ENCODE results near the gene SERINC2. TPM values are rescaled to one million over a fixed set of nuclear protein-coding genes. Genes with fewer than 3 reads are reported as not detected.

SERINC2 gene
- total RNA-seq, 1 donor from 2014 or later: 2.1 TPM

GRCh38 chr1:31437433-31438037, 24.5 kb downstream of the SERINC2 start:
- Histone ChIP-seq H3K27me3 (ENCODE audit: control insufficient read depth in 3 of 3, insufficient read depth in 3 of 3, low read length in 3 of 3) (peaks cover 0 to 3% (median 0%) of the 10 kb centered on the region in 3 donors), H3K9me3 (ENCODE audit: control insufficient read depth in 3 of 3, low read length in 3 of 3) (no peaks in the 10 kb centered on the region), H3K4me3 (ENCODE audit: low read length in 3 of 3) (no peak overlapping the region), H3K36me3 (ENCODE audit: control insufficient read depth in 3 of 3, insufficient read depth in 3 of 3, low read length in 3 of 3) (peaks cover 0 to 4% (median 0%) of the 10 kb centered on the region in 3 donors), H3K27ac (ENCODE audit: low read depth, low read length) (no peak overlapping the region), H3K4me1 (ENCODE audit: control insufficient read depth in 3 of 3, insufficient read depth in 3 of 3, low read length in 3 of 3) (peaks cover 0 to 14% (median 4%) of the 10 kb centered on the region in 3 donors), H3K9ac (ENCODE audit: low read depth in 1 of 3, low read length in 3 of 3) (no peak overlapping the region)

GRCh38 chr1:31439276-31439675, 26.3 kb downstream of the SERINC2 start:
- H3K36me3 ChIP-seq (ENCODE audit: control insufficient read depth in 3 of 3, insufficient read depth in 3 of 3, low read length in 3 of 3): no peaks in the 10 kb centered on the region
- H3K9me3 ChIP-seq (ENCODE audit: control insufficient read depth in 3 of 3, low read length in 3 of 3): no peaks in the 10 kb centered on the region
- H3K9ac ChIP-seq (ENCODE audit: low read depth in 1 of 3, low read length in 3 of 3): no peak overlapping the region
- no peak overlapping the region for H3K27ac ChIP-seq (ENCODE audit: low read depth, low read length)
- H3K27me3 ChIP-seq (ENCODE audit: control insufficient read depth in 3 of 3, insufficient read depth in 3 of 3, low read length in 3 of 3): peaks cover 0 to 3% (median 0%) of the 10 kb centered on the region in 3 donors
- H3K4me1 ChIP-seq (ENCODE audit: control insufficient read depth in 3 of 3, insufficient read depth in 3 of 3, low read length in 3 of 3): peaks cover 0 to 10% (median 4%) of the 10 kb centered on the region in 3 donors
- H3K4me3 ChIP-seq (ENCODE audit: low read length in 3 of 3): no peak overlapping the region

GRCh38 chr1:31441073-31441472, 28.1 kb downstream of the SERINC2 start:
- peaks cover 0 to 3% (median 0%) of the 10 kb centered on the region in 3 donors for H3K27me3 ChIP-seq (ENCODE audit: control insufficient read depth in 3 of 3, insufficient read depth in 3 of 3, low read length in 3 of 3)
- no peak overlapping the region for H3K9ac ChIP-seq (ENCODE audit: low read depth in 1 of 3, low read length in 3 of 3)
- H3K4me1 ChIP-seq (ENCODE audit: control insufficient read depth in 3 of 3, insufficient read depth in 3 of 3, low read length in 3 of 3): peaks cover 0 to 10% (median 4%) of the 10 kb centered on the region in 3 donors
- no peaks in the 10 kb centered on the region for H3K36me3 ChIP-seq (ENCODE audit: control insufficient read depth in 3 of 3, insufficient read depth in 3 of 3, low read length in 3 of 3)
- H3K4me3 ChIP-seq (ENCODE audit: low read length in 3 of 3): no peak overlapping the region
- no peaks in the 10 kb centered on the region for H3K9me3 ChIP-seq (ENCODE audit: control insufficient read depth in 3 of 3, low read length in 3 of 3)
- no peak overlapping the region for H3K27ac ChIP-seq (ENCODE audit: low read depth, low read length)

GRCh38 chr1:31441558-31441957, 28.5 kb downstream of the SERINC2 start:
- no peak overlapping the region for H3K27ac ChIP-seq (ENCODE audit: low read depth, low read length)
- H3K9me3 ChIP-seq (ENCODE audit: control insufficient read depth in 3 of 3, low read length in 3 of 3): no peaks in the 10 kb centered on the region
- peaks cover 0 to 10% (median 4%) of the 10 kb centered on the region in 3 donors for H3K4me1 ChIP-seq (ENCODE audit: control insufficient read depth in 3 of 3, insufficient read depth in 3 of 3, low read length in 3 of 3)

GRCh38 chr1:31441970-31442647, 29.1 kb downstream of the SERINC2 start:
- Histone ChIP-seq H3K4me3 (ENCODE audit: low read length in 3 of 3) (no peak overlapping the region), H3K9me3 (ENCODE audit: control insufficient read depth in 3 of 3, low read length in 3 of 3) (no peaks in the 10 kb centered on the region), H3K27ac (ENCODE audit: low read depth, low read length) (no peak overlapping the region), H3K9ac (ENCODE audit: low read depth in 1 of 3, low read length in 3 of 3) (no peak overlapping the region), H3K27me3 (ENCODE audit: control insufficient read depth in 3 of 3, insufficient read depth in 3 of 3, low read length in 3 of 3) (peaks cover 0 to 6% (median 0%) of the 10 kb centered on the region in 3 donors), H3K4me1 (ENCODE audit: control insufficient read depth in 3 of 3, insufficient read depth in 3 of 3, low read length in 3 of 3) (peaks cover 0 to 10% (median 4%) of the 10 kb centered on the region in 3 donors), H3K36me3 (ENCODE audit: control insufficient read depth in 3 of 3, insufficient read depth in 3 of 3, low read length in 3 of 3) (no peaks in the 10 kb centered on the region)

More at GRCh38 chr1:31441558-31441957, 28.5 kb downstream of the SERINC2 start:
- Histone ChIP-seq H3K27me3 (ENCODE audit: control insufficient read depth in 3 of 3, insufficient read depth in 3 of 3, low read length in 3 of 3) (peaks cover 0 to 3% (median 0%) of the 10 kb centered on the region in 3 donors), H3K4me3 (ENCODE audit: low read length in 3 of 3) (no peak overlapping the region), H3K36me3 (ENCODE audit: control insufficient read depth in 3 of 3, insufficient read depth in 3 of 3, low read length in 3 of 3) (no peaks in the 10 kb centered on the region), H3K9ac (ENCODE audit: low read depth in 1 of 3, low read length in 3 of 3) (no peak overlapping the region)

- Histone ChIP-seq H3K4me3 (ENCODE audit: low read length in 3 of 3) (no peak overlapping the region), H3K4me1 (ENCODE audit: control insufficient read depth in 3 of 3, insufficient read depth in 3 of 3, low read length in 3 of 3) (peaks cover 0 to 10% (median 4%) of the 10 kb centered on the region in 3 donors), H3K9ac (ENCODE audit: low read depth in 1 of 3, low read length in 3 of 3) (no peak overlapping the region), H3K27me3 (ENCODE audit: control insufficient read depth in 3 of 3, insufficient read depth in 3 of 3, low read length in 3 of 3) (peaks cover 0 to 4% (median 0%) of the 10 kb centered on the region in 3 donors), H3K9me3 (ENCODE audit: control insufficient read depth in 3 of 3, low read length in 3 of 3) (no peaks in the 10 kb centered on the region), H3K36me3 (ENCODE audit: control insufficient read depth in 3 of 3, insufficient read depth in 3 of 3, low read length in 3 of 3) (no peaks in the 10 kb centered on the region), H3K27ac (ENCODE audit: low read depth, low read length) (no peak overlapping the region)
Observed at GRCh38 chr1:31442648-31442994, 29.6 kb downstream of the SERINC2 start.

GRCh38 chr1:31443673-31444072, 30.7 kb downstream of the SERINC2 start:
- H3K4me1 ChIP-seq (ENCODE audit: control insufficient read depth in 3 of 3, insufficient read depth in 3 of 3, low read length in 3 of 3): peaks cover 0 to 10% (median 4%) of the 10 kb centered on the region in 3 donors
- H3K27ac ChIP-seq (ENCODE audit: low read depth, low read length): no peak overlapping the region
- no peak overlapping the region for H3K4me3 ChIP-seq (ENCODE audit: low read length in 3 of 3)

GRCh38 chr1:31444725-31445448, 31.9 kb downstream of the SERINC2 start:
- Histone ChIP-seq H3K9ac (ENCODE audit: low read depth in 1 of 3, low read length in 3 of 3) (no peak overlapping the region), H3K27me3 (ENCODE audit: control insufficient read depth in 3 of 3, insufficient read depth in 3 of 3, low read length in 3 of 3) (peaks cover 0 to 4% (median 0%) of the 10 kb centered on the region in 3 donors), H3K9me3 (ENCODE audit: control insufficient read depth in 3 of 3, low read length in 3 of 3) (peaks cover 0 to 3% (median 0%) of the 10 kb centered on the region in 3 donors), H3K4me3 (ENCODE audit: low read length in 3 of 3) (no peak overlapping the region), H3K36me3 (ENCODE audit: control insufficient read depth in 3 of 3, insufficient read depth in 3 of 3, low read length in 3 of 3) (no peaks in the 10 kb centered on the region), H3K27ac (ENCODE audit: low read depth, low read length) (no peak overlapping the region), H3K4me1 (ENCODE audit: control insufficient read depth in 3 of 3, insufficient read depth in 3 of 3, low read length in 3 of 3) (peaks cover 0 to 10% (median 4%) of the 10 kb centered on the region in 3 donors)

More at GRCh38 chr1:31443673-31444072, 30.7 kb downstream of the SERINC2 start:
- Histone ChIP-seq H3K27me3 (ENCODE audit: control insufficient read depth in 3 of 3, insufficient read depth in 3 of 3, low read length in 3 of 3) (peaks cover 0 to 4% (median 0%) of the 10 kb centered on the region in 3 donors), H3K9me3 (ENCODE audit: control insufficient read depth in 3 of 3, low read length in 3 of 3) (no peaks in the 10 kb centered on the region), H3K36me3 (ENCODE audit: control insufficient read depth in 3 of 3, insufficient read depth in 3 of 3, low read length in 3 of 3) (no peaks in the 10 kb centered on the region), H3K9ac (ENCODE audit: low read depth in 1 of 3, low read length in 3 of 3) (no peak overlapping the region)

GRCh38 chr1:31445951-31446350, 32.9 kb downstream of the SERINC2 start:
- Histone ChIP-seq H3K4me1 (ENCODE audit: control insufficient read depth in 3 of 3, insufficient read depth in 3 of 3, low read length in 3 of 3) (peaks cover 0 to 7% (median 4%) of the 10 kb centered on the region in 3 donors), H3K4me3 (ENCODE audit: low read length in 3 of 3) (no peak overlapping the region), H3K36me3 (ENCODE audit: control insufficient read depth in 3 of 3, insufficient read depth in 3 of 3, low read length in 3 of 3) (no peaks in the 10 kb centered on the region)

More at GRCh38 chr1:31445951-31446350, 32.9 kb downstream of the SERINC2 start:
- Histone ChIP-seq H3K9ac (ENCODE audit: low read depth in 1 of 3, low read length in 3 of 3) (no peak overlapping the region), H3K27me3 (ENCODE audit: control insufficient read depth in 3 of 3, insufficient read depth in 3 of 3, low read length in 3 of 3) (peaks cover 0 to 4% (median 0%) of the 10 kb centered on the region in 3 donors), H3K27ac (ENCODE audit: low read depth, low read length) (no peak overlapping the region), H3K9me3 (ENCODE audit: control insufficient read depth in 3 of 3, low read length in 3 of 3) (peaks cover 0 to 3% (median 0%) of the 10 kb centered on the region in 3 donors)

Measured in skeletal muscle tissue (tissue), 4 donors.